Measurements from ENCODE around the gene USP37.

- no peak for TF ChIP-seq POLR2AphosphoS5 (IDR thresholded peaks at IDR 0.05; ENCODE audit: low read depth, low read length)
- TF ChIP-seq CTCF (IDR thresholded peaks at IDR 0.05 in 2 of 3, conservative IDR thresholded peaks at IDR 0.05 in 1 of 3; ENCODE audit: borderline replicate concordance in 1 of 3, insufficient read depth in 1 of 3, low read depth in 2 of 3, low read length in 2 of 3): no peak
- no peak for TF ChIP-seq ZBTB33 (IDR thresholded peaks at IDR 0.05; ENCODE audit: extremely low read depth, insufficient replicate concordance, low read length)
- TF ChIP-seq JUND (IDR thresholded peaks at IDR 0.05): no peak
- TF ChIP-seq EZH2 (IDR thresholded peaks at IDR 0.05): no peak
- TF ChIP-seq TCF7L2 (IDR thresholded peaks at IDR 0.05; ENCODE audit: borderline replicate concordance, extremely low read depth, insufficient read depth, insufficient read length): no peak
- TF ChIP-seq CEBPB (IDR thresholded peaks at IDR 0.05; ENCODE audit: low read depth): no peak
- no peak for TF ChIP-seq EGR1 (IDR thresholded peaks at IDR 0.05; ENCODE audit: low read depth)
- no peak for TF ChIP-seq MAX (IDR thresholded peaks at IDR 0.05)
- no peak for TF ChIP-seq POLR2A (IDR thresholded peaks at IDR 0.05; ENCODE audit: borderline replicate concordance, extremely low read depth, insufficient read depth, insufficient read length)
- no peak for TF ChIP-seq ZNF274 (IDR thresholded peaks at IDR 0.05; ENCODE audit: low read depth, low read length)
Observed at GRCh38 chr2:218558986-218559385, 9.2 kb downstream of the USP37 start.

Measured in HCT116 (cell line).